Measurements from ENCODE around the gene CYP27C1.

DNA sequence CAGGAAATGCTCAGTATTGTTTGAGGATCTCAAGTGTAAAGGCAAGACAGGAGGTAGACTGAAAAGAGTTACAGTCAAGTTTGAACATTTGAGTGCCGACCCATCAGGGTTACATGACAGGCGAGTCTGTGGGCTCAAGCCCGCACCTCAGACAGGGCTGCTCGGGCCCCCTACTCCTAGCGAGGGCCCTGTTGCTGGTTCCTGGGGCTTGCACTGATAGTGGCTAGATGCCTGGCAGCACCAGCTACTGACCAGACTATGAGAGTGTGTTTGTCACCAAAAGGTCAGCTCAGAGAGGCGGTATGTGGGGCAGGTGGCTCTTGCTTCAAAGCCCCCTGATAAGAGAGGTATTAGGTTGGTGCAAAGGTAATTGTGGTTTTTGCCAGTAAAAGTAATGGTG, 35.6 kb upstream of the CYP27C1 start:
- no peak for TF ChIP-seq POLR2AphosphoS5 (IDR thresholded peaks at IDR 0.05)
- no peak for TF ChIP-seq CTCF (IDR thresholded peaks at IDR 0.05)
